HUDEP-2 (cell line): Measurements from ENCODE around the gene SSB.
"Not testable (repeated sequence)": the region's sequence is repeated elsewhere in the genome, so short reads cannot be mapped to it uniquely, and the experiment has no call there.

Source experiments
- DNase-seq, 76 experiments: peaks; one replicate each; lab custom pipeline; 2025; ENCODE audit not compliant: unreplicated experiment in 76 of 76; lab: John Stamatoyannopoulos, UW

The SSB gene

GRCh38 chr2:169781249-169782013 lies 17.2 kb upstream of the SSB start:
- DNase-seq: no peak

- DNase-seq: no peak
Measured at GRCh38 chr2:169782513-169782912, 16.2 kb upstream of the SSB start.

DNA sequence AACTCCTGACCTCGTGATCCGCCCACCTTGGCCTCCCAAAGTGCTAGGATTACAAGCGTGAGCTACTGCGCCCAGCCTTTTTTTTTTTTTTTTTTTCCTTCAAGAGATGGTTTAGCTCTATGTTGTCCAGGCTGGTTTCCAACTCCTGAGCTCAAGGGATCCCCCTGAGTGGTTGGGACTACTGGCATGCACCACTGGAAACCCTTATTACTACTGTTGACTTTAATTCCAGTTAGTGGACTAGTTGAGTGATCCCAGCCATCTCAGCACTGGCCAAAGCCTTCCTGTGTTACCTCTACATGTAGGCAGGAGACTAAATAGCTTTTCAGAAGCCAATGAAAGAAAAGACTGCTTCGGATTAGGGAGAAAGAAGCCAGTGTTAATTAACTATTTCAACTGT lies 8.1 kb upstream of the SSB start:
- no peak for DNase-seq

- DNase-seq: no peak
Measured at GRCh38 chr2:169795181-169795580, 3.5 kb upstream of the SSB start.

- DNase-seq: no peak
Measured at GRCh38 chr2:169796441-169796840, 2.2 kb upstream of the SSB start.

DNA sequence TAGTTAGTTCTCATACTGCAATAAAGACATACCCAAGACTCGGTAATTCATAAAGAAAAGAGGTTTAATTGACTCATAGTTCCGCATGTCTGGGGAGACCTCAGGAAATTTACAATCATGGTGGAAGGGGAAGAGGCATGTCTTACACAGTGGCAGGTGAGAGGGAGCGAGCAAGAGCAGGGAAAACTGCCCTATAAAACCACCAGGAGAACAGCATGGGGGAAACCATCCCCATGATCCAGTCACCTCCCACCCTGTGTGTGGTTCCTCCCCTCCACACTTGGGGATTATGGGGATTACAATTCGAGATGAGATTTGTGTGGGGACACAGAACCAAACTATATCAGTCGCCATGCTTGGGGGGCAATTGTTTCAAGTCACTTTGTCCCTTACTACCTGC lies 1.1 kb upstream of the SSB start:
- no peak for DNase-seq

DNA sequence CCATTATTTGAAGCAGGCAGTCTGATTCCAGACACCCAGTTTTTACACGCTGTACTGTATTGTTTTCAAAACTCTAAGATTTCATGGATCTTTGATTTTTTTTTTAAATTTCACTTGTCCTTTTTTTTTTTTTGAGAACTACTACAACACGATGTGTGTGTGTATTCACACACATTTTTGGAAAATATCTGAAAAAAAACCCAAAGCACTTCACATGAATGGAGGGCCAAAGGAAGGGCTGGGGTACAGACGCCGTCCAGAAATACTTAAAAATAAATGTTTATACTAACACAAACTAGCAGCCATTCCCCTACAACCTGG lies 314 bp upstream of the SSB start:
- no peak for DNase-seq

DNA sequence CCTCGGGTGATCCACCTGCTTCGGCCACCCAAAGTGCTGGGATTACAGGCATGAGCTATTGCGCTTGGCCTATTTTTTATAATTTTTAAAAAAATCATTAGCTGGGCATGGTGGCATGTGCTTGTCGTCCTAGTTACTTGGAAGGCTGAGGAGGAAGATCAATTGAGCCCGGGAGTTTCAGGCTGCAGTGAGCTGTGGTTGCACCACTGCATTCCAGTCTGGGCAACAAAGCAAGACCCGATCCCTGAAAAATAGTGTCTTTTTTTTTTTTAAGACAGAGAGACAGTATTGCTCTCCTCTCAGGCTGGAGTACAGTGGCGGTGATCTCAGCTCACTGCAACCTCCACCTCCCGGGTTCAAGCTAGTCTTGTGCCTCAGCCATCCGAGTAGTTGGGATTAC lies 4.8 kb downstream of the SSB start:
- DNase-seq: no peak

DNA sequence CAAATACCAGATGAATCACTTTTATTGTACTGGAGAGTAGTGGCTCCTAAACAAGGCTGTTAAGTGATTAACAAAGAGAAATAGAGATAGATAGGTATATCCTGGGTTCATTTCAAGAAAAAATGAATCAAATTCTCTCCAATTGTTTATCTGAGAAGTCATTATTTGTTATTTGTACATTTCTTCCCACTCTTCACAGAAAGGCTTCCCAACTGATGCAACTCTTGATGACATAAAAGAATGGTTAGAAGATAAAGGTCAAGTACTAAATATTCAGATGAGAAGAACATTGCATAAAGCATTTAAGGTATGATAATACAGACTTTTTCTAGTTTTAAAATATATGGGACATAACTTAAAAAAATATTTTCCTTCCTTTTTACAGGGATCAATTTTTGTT lies 7.9 kb downstream of the SSB start:
- DNase-seq: no peak

- no peak for DNase-seq
Measured at GRCh38 chr2:169808221-169808620, 9.6 kb downstream of the SSB start.

GRCh38 chr2:169815849-169816248 lies 17.2 kb downstream of the SSB start:
- DNase-seq: no peak

DNA sequence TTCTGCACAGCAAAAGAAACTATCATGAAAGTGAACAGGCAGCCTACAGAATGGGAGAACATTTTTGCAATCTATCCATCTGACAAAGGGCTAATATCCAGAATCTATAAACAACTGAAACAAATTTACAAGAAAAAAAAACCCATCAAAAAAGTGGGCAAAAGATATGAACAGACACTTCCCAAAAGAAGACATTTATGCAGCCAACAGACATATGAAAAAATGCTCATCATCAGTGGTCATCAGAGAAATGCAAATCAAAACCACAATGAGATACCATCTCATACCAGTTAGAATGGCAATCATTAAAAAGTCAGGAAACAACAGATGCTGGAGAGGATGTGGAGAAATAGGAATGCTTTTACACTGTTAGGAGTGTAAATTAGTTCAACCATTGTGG lies 18.3 kb downstream of the SSB start:
- not testable (repeated sequence) for DNase-seq

GRCh38 chr2:169817369-169817768 lies 18.7 kb downstream of the SSB start:
- not testable (repeated sequence) for DNase-seq

DNA sequence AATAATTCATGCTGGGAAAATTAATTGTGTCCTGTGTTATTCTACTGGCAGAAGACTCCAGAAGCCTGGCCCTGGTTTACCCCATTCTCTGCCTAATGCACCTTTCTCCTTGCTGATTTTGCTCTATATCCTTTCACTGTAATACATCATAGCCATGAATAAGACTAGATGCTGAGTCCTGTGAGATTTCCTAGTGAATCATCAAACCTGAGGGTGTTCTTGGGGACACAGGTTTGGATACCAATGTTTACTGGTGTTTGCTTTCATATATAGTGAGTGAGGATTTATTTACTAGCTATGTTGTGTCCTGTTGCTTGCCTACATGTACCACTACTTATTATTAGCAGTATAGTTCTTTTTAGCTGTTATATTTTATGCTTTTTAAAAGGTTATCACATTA lies 19.6 kb downstream of the SSB start:
- DNase-seq: no peak

GRCh38 chr2:169819106-169819505 lies 20.4 kb downstream of the SSB start:
- peak in 3 of 76 experiments; percentile 8 to 29 (median 17) for DNase-seq

- DNase-seq: not testable (repeated sequence)
Measured at GRCh38 chr2:169820101-169820500, 21.4 kb downstream of the SSB start.

DNA sequence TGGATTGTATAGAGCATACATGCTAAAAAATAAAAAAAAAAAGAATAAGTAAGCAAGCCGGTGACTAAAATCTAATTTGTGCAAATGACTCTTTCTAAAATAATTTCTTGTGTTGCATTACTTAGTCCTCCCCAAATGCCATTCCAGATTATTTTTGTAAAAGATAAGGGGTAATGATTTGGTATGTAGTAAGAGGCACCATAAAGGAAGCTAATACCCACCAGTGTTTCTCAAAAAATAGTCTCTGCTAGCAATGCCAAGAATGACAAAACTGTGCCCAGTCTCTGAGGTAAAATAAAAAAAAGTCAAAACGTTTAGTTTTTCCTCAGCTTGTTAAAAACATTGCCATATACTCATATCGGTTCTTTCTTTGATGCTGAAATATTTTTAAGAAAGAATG lies 23.4 kb downstream of the SSB start:
- no peak for DNase-seq

DNA sequence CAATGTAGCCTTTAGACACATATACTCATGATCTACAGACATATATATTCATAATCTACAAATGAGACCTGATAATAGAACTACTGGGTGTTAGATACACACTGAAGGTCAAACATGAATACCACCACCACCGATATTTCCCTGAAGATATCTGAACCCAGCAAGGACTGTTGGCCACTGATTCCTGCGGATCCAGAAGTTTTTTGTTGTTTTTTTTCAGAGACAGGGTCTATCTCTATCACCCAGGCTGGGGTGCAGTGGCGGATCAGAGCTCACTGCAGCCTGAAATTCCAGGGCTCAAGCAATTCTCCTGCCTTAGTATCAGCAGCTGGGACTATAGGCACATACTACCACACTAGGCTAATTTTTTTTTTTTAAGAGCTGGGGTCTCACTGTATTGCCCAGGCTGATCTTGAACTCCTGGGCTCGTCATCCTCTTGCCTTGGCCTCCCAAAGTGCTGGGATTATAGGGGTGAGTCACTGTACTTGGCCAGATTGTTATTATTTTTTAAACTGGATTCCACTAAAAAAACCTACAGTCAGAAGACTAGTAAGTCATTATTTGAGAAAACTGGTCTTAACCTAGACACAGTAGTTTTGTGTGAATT lies 24.2 kb downstream of the SSB start:
- no peak for DNase-seq

GRCh38 chr2:169823996-169824372 lies 25.3 kb downstream of the SSB start:
- DNase-seq: no peak

GRCh38 chr2:169824373-169825333 lies 26.0 kb downstream of the SSB start, which contains the start of gene METTL5:
TSS of gene METTL5 (minus strand) at chr2:169824905. CDS start at chr2:169824597, 308 bp downstream.
- peak in 73 of 76 experiments; percentile 27 to 89 (median 72) for DNase-seq
